ENCODE measurements around the gene ADRB2.

DNA sequence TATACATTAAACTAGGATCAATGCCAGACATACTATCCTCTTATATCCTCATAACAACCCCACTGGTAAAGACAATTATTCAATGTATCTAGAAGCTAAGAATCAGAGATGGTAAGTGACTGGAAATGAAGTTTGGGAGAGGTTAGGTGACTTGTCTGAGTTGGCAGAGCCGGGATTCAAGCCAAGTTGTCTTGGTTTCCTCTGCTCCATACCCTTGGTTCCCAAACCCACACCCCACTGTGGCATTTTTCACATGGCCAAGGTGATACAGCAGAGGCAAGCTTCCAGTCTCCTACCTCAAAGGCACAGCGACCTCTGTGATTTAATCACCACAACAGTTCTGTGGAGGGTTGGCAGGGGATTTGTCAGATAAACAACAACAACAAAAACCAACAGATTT, 34.7 kb upstream of the ADRB2 start:
- TF ChIP-seq, protein P1, sequence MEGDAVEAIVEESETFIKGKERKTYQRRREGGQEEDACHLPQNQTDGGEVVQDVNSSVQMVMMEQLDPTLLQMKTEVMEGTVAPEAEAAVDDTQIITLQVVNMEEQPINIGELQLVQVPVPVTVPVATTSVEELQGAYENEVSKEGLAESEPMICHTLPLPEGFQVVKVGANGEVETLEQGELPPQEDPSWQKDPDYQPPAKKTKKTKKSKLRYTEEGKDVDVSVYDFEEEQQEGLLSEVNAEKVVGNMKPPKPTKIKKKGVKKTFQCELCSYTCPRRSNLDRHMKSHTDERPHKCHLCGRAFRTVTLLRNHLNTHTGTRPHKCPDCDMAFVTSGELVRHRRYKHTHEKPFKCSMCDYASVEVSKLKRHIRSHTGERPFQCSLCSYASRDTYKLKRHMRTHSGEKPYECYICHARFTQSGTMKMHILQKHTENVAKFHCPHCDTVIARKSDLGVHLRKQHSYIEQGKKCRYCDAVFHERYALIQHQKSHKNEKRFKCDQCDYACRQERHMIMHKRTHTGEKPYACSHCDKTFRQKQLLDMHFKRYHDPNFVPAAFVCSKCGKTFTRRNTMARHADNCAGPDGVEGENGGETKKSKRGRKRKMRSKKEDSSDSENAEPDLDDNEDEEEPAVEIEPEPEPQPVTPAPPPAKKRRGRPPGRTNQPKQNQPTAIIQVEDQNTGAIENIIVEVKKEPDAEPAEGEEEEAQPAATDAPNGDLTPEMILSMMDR (IDR thresholded peaks at IDR 0.05): no peak
- TF ChIP-seq POLR2A (IDR thresholded peaks at IDR 0.05): no peak
